ENCODE results near the gene CTSZ. TPM values are rescaled to one million over a fixed set of nuclear protein-coding genes. Genes with fewer than 3 reads are reported as not detected.
A peak's percentile ranks its signal among the peaks of the same experiment; 100 is the strongest.

Gene CTSZ
- polyA plus RNA-seq, 3 donors = 62.6 to 755 (median 86.4) TPM

GRCh38 chr20:59003836-59004492 lies 3.1 kb downstream of the CTSZ start:
- peaks cover 73% of the 10 kb centered on the region for H4K20me1 ChIP-seq (ENCODE audit: insufficient read depth, low read length)
- Mint-ChIP-seq H3K4me3 (peak overlapping the region; percentile 92 to 96), H3K36me3 (peaks cover 50 to 58% of the 10 kb centered on the region in 2 donors), H3K9me3 (peaks cover 0 to 1% (median 0%) of the 10 kb centered on the region in 7 donors), H3K4me1 (peaks cover 53% of the 10 kb centered on the region), H3K27me3 (ENCODE audit: low read depth in 3 of 3) (no peaks in the 10 kb centered on the region), H3K27ac (peak overlapping the region; percentile 98 to 100 (median 99))
- peaks cover 79% of the 10 kb centered on the region for H3K79me2 ChIP-seq (ENCODE audit: insufficient read depth, low read length)
- peaks cover 50 to 51% of the 10 kb centered on the region in 2 donors for H3K36me3 ChIP-seq (replicated peaks in 1 of 2; ENCODE audit: control insufficient read depth in 1 of 2, insufficient read depth in 2 of 2, low read length in 2 of 2)
- no peaks in the 10 kb centered on the region for H3K9me3 ChIP-seq (replicated peaks in 1 of 2; ENCODE audit: control insufficient read depth in 1 of 2, insufficient read depth in 1 of 2, low read length in 2 of 2)
- peak overlapping the region; percentile 86 to 99 (median 90) for H3K4me3 ChIP-seq (replicated peaks in 1 of 3; ENCODE audit: low read depth in 2 of 3, low read length in 3 of 3)
- H3K4me1 ChIP-seq (ENCODE audit: control insufficient read depth in 1 of 2, insufficient read depth in 2 of 2, low read length in 2 of 2) = peaks cover 53 to 66% of the 10 kb centered on the region in 2 donors
- no peak for TF ChIP-seq CTCF (IDR thresholded peaks at IDR 0.05)
- intact Hi-C loops (cut with micrococcal nuclease) = loop anchor here (2.0 to 10.0 kb wide), 3 partner anchors 29 to 119 kb away; partner anchors contain the start of gene ATP5F1E (in 1 of the 2)
- H3K9ac ChIP-seq (ENCODE audit: insufficient read depth, low read length, poor library complexity, severe bottlenecking) = peak overlapping the region; percentile 98
- H3K27me3 ChIP-seq (ENCODE audit: control insufficient read depth in 2 of 2, insufficient read depth in 2 of 2, low read length in 2 of 2) = no peaks in the 10 kb centered on the region
- WGBS (ENCODE audit: insufficient coverage) = 67% methylated on average over 16 of the region's 16 CpGs
- no peak overlapping the region for H2AFZ ChIP-seq (ENCODE audit: insufficient read depth, low read depth, low read length, poor library complexity, severe bottlenecking)
- H3K27ac ChIP-seq (ENCODE audit: low read depth in 1 of 2, low read length in 2 of 2) = peak overlapping the region; percentile 95 to 98
- peak overlapping the region; percentile 88 for H3K4me2 ChIP-seq (replicated peaks; ENCODE audit: extremely low read depth, low read length, poor library complexity, severe bottlenecking)
- no peak for DNase-seq

GRCh38 chr20:59002874-59003399 lies 4.1 kb downstream of the CTSZ start:
- Mint-ChIP-seq H3K27ac (peak overlapping the region; percentile 98 to 100 (median 99)), H3K4me3 (no peak overlapping the region), H3K4me1 (peaks cover 44% of the 10 kb centered on the region), H3K9me3 (peaks cover 0 to 1% (median 0%) of the 10 kb centered on the region in 7 donors), H3K36me3 (peaks cover 54 to 68% of the 10 kb centered on the region in 2 donors), H3K27me3 (ENCODE audit: low read depth in 3 of 3) (no peaks in the 10 kb centered on the region)
- WGBS (ENCODE audit: insufficient coverage) = 93% methylated on average over 14 of the region's 17 CpGs
- peaks cover 42 to 55% of the 10 kb centered on the region in 2 donors for H3K4me1 ChIP-seq (ENCODE audit: control insufficient read depth in 1 of 2, insufficient read depth in 2 of 2, low read length in 2 of 2)
- H3K36me3 ChIP-seq (replicated peaks in 1 of 2; ENCODE audit: control insufficient read depth in 1 of 2, insufficient read depth in 2 of 2, low read length in 2 of 2) = peaks cover 59 to 61% of the 10 kb centered on the region in 2 donors
- no peak overlapping the region for H3K9ac ChIP-seq (ENCODE audit: insufficient read depth, low read length, poor library complexity, severe bottlenecking)
- no peak overlapping the region for H2AFZ ChIP-seq (ENCODE audit: insufficient read depth, low read depth, low read length, poor library complexity, severe bottlenecking)
- intact Hi-C loops (cut with micrococcal nuclease) = loop anchor here in 1 of 2 donors (10.0 kb wide), 1 partner anchor 118 kb away; no protein-coding TSS in a partner anchor
- peak overlapping the region; percentile 95 to 98 for H3K27ac ChIP-seq (ENCODE audit: low read depth in 1 of 2, low read length in 2 of 2)
- peaks cover 83% of the 10 kb centered on the region for H4K20me1 ChIP-seq (ENCODE audit: insufficient read depth, low read length)
- H3K9me3 ChIP-seq (replicated peaks in 1 of 2; ENCODE audit: control insufficient read depth in 1 of 2, insufficient read depth in 1 of 2, low read length in 2 of 2) = no peaks in the 10 kb centered on the region
- DNase-seq = no peak
- H3K4me3 ChIP-seq (replicated peaks in 1 of 3; ENCODE audit: low read depth in 2 of 3, low read length in 3 of 3) = peak overlapping the region in 1 of 3 experiments; percentile 86
- H3K4me2 ChIP-seq (replicated peaks; ENCODE audit: extremely low read depth, low read length, poor library complexity, severe bottlenecking) = peak overlapping the region; percentile 88
- no peak for TF ChIP-seq CTCF (IDR thresholded peaks at IDR 0.05)
- peaks cover 87% of the 10 kb centered on the region for H3K79me2 ChIP-seq (ENCODE audit: insufficient read depth, low read length)
- no peaks in the 10 kb centered on the region for H3K27me3 ChIP-seq (ENCODE audit: control insufficient read depth in 2 of 2, insufficient read depth in 2 of 2, low read length in 2 of 2)

Measured in CD14-positive monocyte (primary cell).